Endothelial cell (in vitro differentiated cells): ENCODE results near the gene MED27. TPM values are rescaled to one million over a fixed set of nuclear protein-coding genes. Genes with fewer than 3 reads are reported as not detected.

Experiments used
- DNase-seq: peaks from one replicate; pipeline ENCODE4 v3.0.0; 2021; ENCODE audit warnings: low spot score
- H3K27ac Mint-ChIP-seq: one replicate; pipeline ENCODE4 v1.8.0; 2021; ENCODE audit warnings: mixed read lengths, inconsistent platforms; ENCODE audit not compliant: unreplicated experiment
- H3K27me3 Mint-ChIP-seq: one replicate; pipeline ENCODE4 v1.8.0; 2021; ENCODE audit warnings: mild to moderate bottlenecking, moderate library complexity, mixed read lengths, inconsistent platforms; ENCODE audit not compliant: unreplicated experiment
- H3K36me3 Mint-ChIP-seq: one replicate; pipeline ENCODE4 v1.8.0; 2021; ENCODE audit warnings: mild to moderate bottlenecking, low read depth, mixed read lengths, inconsistent platforms; ENCODE audit not compliant: unreplicated experiment
- H3K4me1 Mint-ChIP-seq: one replicate; pipeline ENCODE4 v1.8.0; 2021; ENCODE audit warnings: mild to moderate bottlenecking, mixed read lengths, inconsistent platforms; ENCODE audit not compliant: unreplicated experiment
- H3K4me3 Mint-ChIP-seq: one replicate; pipeline ENCODE4 v1.8.0; 2021; ENCODE audit warnings: mild to moderate bottlenecking, mixed read lengths, inconsistent platforms; ENCODE audit not compliant: unreplicated experiment
- H3K9me3 Mint-ChIP-seq: one replicate; pipeline ENCODE4 v1.8.0; 2021; ENCODE audit warnings: mixed read lengths, inconsistent platforms; ENCODE audit not compliant: unreplicated experiment
- CTCF ChIP-seq: fragments of 200-600 bp; sonication (generic); IDR thresholded peaks from one replicate; pipeline ENCODE4 v1.5.0; 2021; ENCODE audit warnings: antibody characterized with exemption; ENCODE audit not compliant: unreplicated experiment
- total RNA-seq: library from RNA; stranded (reverse); fragmentation: NEBNext Ultra II Directional; extraction: Animal tissue kit (Norgen Biotek cat#: 25700); gene quantifications from one replicate; pipeline ENCODE4 v1.2.1, GENCODE V29; 2021; ENCODE audit not compliant: unreplicated experiment

Gene MED27
- total RNA-seq, 1 donor from 2014 or later = 24.0 TPM

- Mint-ChIP-seq H3K27me3 (peaks cover 1% of the 10 kb centered on the region), H3K4me1 (peaks cover 6% of the 10 kb centered on the region), H3K36me3 (no peaks in the 10 kb centered on the region), H3K9me3 (no peaks in the 10 kb centered on the region), H3K4me3 (no peak overlapping the region), H3K27ac (peak overlapping the region; percentile 1)
- TF ChIP-seq CTCF = no peak
- no peak for DNase-seq
Measured at GRCh38 chr9:132046456-132046855, 33.2 kb downstream of the MED27 start.

GRCh38 chr9:132044176-132044875 is 35.3 kb downstream of the MED27 start:
- H3K4me3 Mint-ChIP-seq = no peak overlapping the region
- no peaks in the 10 kb centered on the region for H3K9me3 Mint-ChIP-seq
- no peaks in the 10 kb centered on the region for H3K36me3 Mint-ChIP-seq
- TF ChIP-seq CTCF = no peak
- no peak overlapping the region for H3K27ac Mint-ChIP-seq
- H3K4me1 Mint-ChIP-seq = peaks cover 6% of the 10 kb centered on the region
- DNase-seq = no peak
- peaks cover 3% of the 10 kb centered on the region for H3K27me3 Mint-ChIP-seq

- DNase-seq = no peak
- Mint-ChIP-seq H3K4me3 (no peak overlapping the region), H3K36me3 (no peaks in the 10 kb centered on the region), H3K27me3 (peaks cover 3% of the 10 kb centered on the region), H3K9me3 (no peaks in the 10 kb centered on the region), H3K27ac (no peak overlapping the region), H3K4me1 (peaks cover 6% of the 10 kb centered on the region)
- TF ChIP-seq CTCF = no peak
Measured at GRCh38 chr9:132043708-132044107, 36.0 kb downstream of the MED27 start.

GRCh38 chr9:132042324-132042723 is 37.3 kb downstream of the MED27 start:
- no peak for TF ChIP-seq CTCF
- Mint-ChIP-seq H3K9me3 (no peaks in the 10 kb centered on the region), H3K27ac (no peak overlapping the region), H3K36me3 (no peaks in the 10 kb centered on the region), H3K4me1 (peaks cover 6% of the 10 kb centered on the region), H3K4me3 (no peak overlapping the region), H3K27me3 (peaks cover 3% of the 10 kb centered on the region)
- no peak for DNase-seq

GRCh38 chr9:132041798-132042197 is 37.9 kb downstream of the MED27 start:
- peaks cover 6% of the 10 kb centered on the region for H3K4me1 Mint-ChIP-seq
- no peaks in the 10 kb centered on the region for H3K36me3 Mint-ChIP-seq
- DNase-seq = no peak
- H3K27me3 Mint-ChIP-seq = peaks cover 3% of the 10 kb centered on the region
- no peak overlapping the region for H3K27ac Mint-ChIP-seq
- no peak for TF ChIP-seq CTCF
- H3K9me3 Mint-ChIP-seq = no peaks in the 10 kb centered on the region
- H3K4me3 Mint-ChIP-seq = no peak overlapping the region
